WTC11 (cell line): ENCODE data around the gene EFNA5. TPM values are rescaled to one million over a fixed set of nuclear protein-coding genes. Genes with fewer than 3 reads are reported as not detected.

Experiments used
- ATAC-seq: fragments of 200-7000 bp; cut with Tn5 transposase; 2 replicates; pipeline ENCODE4 v1.10.0; 2021; ENCODE audit warnings: mild to moderate bottlenecking, moderate library complexity
- CTCF ChIA-PET: fragments of 300-600 bp; sonication (Branson Sonifier 250); formaldehyde crosslinking; loops from one replicate; lab custom pipeline; 2021; ENCODE audit warnings: antibody characterized with exemption; lab: Charles Lee
- POLR2A ChIA-PET: fragments of 350-600 bp; sonication (Branson Sonifier 250); formaldehyde crosslinking; loops from one replicate; lab custom pipeline; 2021; ENCODE audit warnings: antibody characterized with exemption; lab: Charles Lee
- DNase-seq: peaks from one replicate; pipeline ENCODE4 v3.0.0; 2021; ENCODE audit warnings: low spot score
- H3K27ac Mint-ChIP-seq: 2 replicates; pipeline ENCODE4 v1.8.0; 2021; ENCODE audit warnings: mixed read lengths
- H3K27me3 Mint-ChIP-seq: 2 replicates; pipeline ENCODE4 v1.8.0; 2021; ENCODE audit warnings: low read depth, mild to moderate bottlenecking, moderate library complexity, mixed read lengths
- H3K36me3 Mint-ChIP-seq: 2 replicates; pipeline ENCODE4 v1.8.0; 2021; ENCODE audit warnings: mixed read lengths
- H3K4me1 Mint-ChIP-seq: 2 replicates; pipeline ENCODE4 v1.8.0; 2022; ENCODE audit warnings: mixed read lengths
- H3K4me3 Mint-ChIP-seq: 2 replicates; pipeline ENCODE4 v1.8.0; 2021; ENCODE audit warnings: mild to moderate bottlenecking, moderate library complexity, mixed read lengths
- H3K9me3 Mint-ChIP-seq: 2 replicates; pipeline ENCODE4 v1.8.0; 2021; ENCODE audit warnings: mixed read lengths
- ATF2 ChIP-seq: sonication (generic); formaldehyde crosslinking; IDR thresholded peaks from 2 replicates; pipeline ENCODE4 v1.8.1; 2022; ENCODE audit warnings: low read depth, missing genetic modification reagents, borderline replicate concordance
- CREB1 ChIP-seq: sonication (generic); formaldehyde crosslinking; IDR thresholded peaks from 2 replicates; pipeline ENCODE4 v1.8.0; 2023; ENCODE audit warnings: mild to moderate bottlenecking, missing genetic modification reagents
- ERG ChIP-seq: fragments of 250-450 bp; sonication (Bioruptor Pico); IDR thresholded peaks from 2 replicates; pipeline ENCODE4 v1.8.0; 2021; ENCODE audit warnings: mild to moderate bottlenecking
- ESRRA ChIP-seq: sonication (generic); formaldehyde crosslinking; IDR thresholded peaks from 2 replicates; pipeline ENCODE4 v1.8.1; 2022; ENCODE audit warnings: mild to moderate bottlenecking, missing genetic modification reagents, borderline replicate concordance
- ETV6 ChIP-seq: sonication (generic); formaldehyde crosslinking; IDR thresholded peaks from 2 replicates; pipeline ENCODE4 v1.8.1; 2022; ENCODE audit warnings: mild to moderate bottlenecking, missing genetic modification reagents
- FOXJ3 ChIP-seq: sonication (generic); formaldehyde crosslinking; IDR thresholded peaks from 2 replicates; pipeline ENCODE4 v1.9.0; 2021; ENCODE audit warnings: missing genetic modification reagents, mild to moderate bottlenecking, borderline replicate concordance
- HMGA2 ChIP-seq: fragments of 250-450 bp; sonication (Bioruptor Pico); IDR thresholded peaks from 2 replicates; pipeline ENCODE4 v1.4.0; 2021; ENCODE audit warnings: mild to moderate bottlenecking, moderate library complexity
- JAZF1 ChIP-seq: fragments of 250-450 bp; sonication (Bioruptor Pico); IDR thresholded peaks from 2 replicates; pipeline ENCODE4 v1.9.0; 2021; ENCODE audit warnings: moderate library complexity, mild to moderate bottlenecking, inconsistent platforms
- PRRX2 ChIP-seq: fragments of 250-450 bp; sonication (Bioruptor Pico); IDR thresholded peaks from 2 replicates; pipeline ENCODE4 v1.8.0; 2021; ENCODE audit warnings: mild to moderate bottlenecking
- SMAD4 ChIP-seq: sonication (generic); formaldehyde crosslinking; IDR thresholded peaks from 2 replicates; pipeline ENCODE4 v1.8.0; 2022; ENCODE audit warnings: mild to moderate bottlenecking, missing genetic modification reagents
- SOX15 ChIP-seq: fragments of 250-450 bp; sonication (Bioruptor Pico); IDR thresholded peaks from 2 replicates; pipeline ENCODE4 v1.9.0; 2021; ENCODE audit warnings: mild to moderate bottlenecking
- SP1 ChIP-seq: sonication (generic); formaldehyde crosslinking; conservative IDR thresholded peaks from 2 replicates; pipeline ENCODE4 v1.8.1; 2022; ENCODE audit warnings: missing genetic modification reagents
- TEAD4 ChIP-seq: sonication (generic); formaldehyde crosslinking; IDR thresholded peaks from 2 replicates; pipeline ENCODE4 v1.8.0; 2022; ENCODE audit warnings: mild to moderate bottlenecking, missing genetic modification reagents
- TP53 ChIP-seq: sonication (generic); formaldehyde crosslinking; IDR thresholded peaks from 2 replicates; pipeline ENCODE4 v1.8.1; 2023; ENCODE audit warnings: mild to moderate bottlenecking, missing genetic modification reagents
- USF1 ChIP-seq: sonication (generic); formaldehyde crosslinking; IDR thresholded peaks from 2 replicates; pipeline ENCODE4 v1.8.0; 2022; ENCODE audit warnings: mild to moderate bottlenecking, missing genetic modification reagents
- ZBTB21 ChIP-seq: sonication (generic); formaldehyde crosslinking; IDR thresholded peaks from 2 replicates; pipeline ENCODE4 v1.8.1; 2023; ENCODE audit warnings: mild to moderate bottlenecking, missing genetic modification reagents, borderline replicate concordance
- ZNF121 ChIP-seq: sonication (generic); formaldehyde crosslinking; IDR thresholded peaks from 2 replicates; pipeline ENCODE4 v1.8.0; 2023; ENCODE audit warnings: missing genetic modification reagents
- ZNF317 ChIP-seq: sonication (generic); formaldehyde crosslinking; IDR thresholded peaks from 2 replicates; pipeline ENCODE4 v1.8.1; 2023; ENCODE audit warnings: low read depth, mild to moderate bottlenecking, moderate library complexity, missing genetic modification reagents, borderline replicate concordance
- ZNF423 ChIP-seq: fragments of 250-450 bp; sonication (Bioruptor Pico); IDR thresholded peaks from 2 replicates; pipeline ENCODE4 v2.1.2; 2022; ENCODE audit warnings: mild to moderate bottlenecking, moderate library complexity
- ZSCAN18 ChIP-seq: fragments of 250-450 bp; sonication (Bioruptor Pico); IDR thresholded peaks from 2 replicates; pipeline ENCODE4 v2.1.2; 2022; ENCODE audit warnings: mild to moderate bottlenecking, moderate library complexity
- total RNA-seq: library from RNA; stranded (reverse); gene quantifications from 3 replicates; pipeline ENCODE4 v1.2.3, GENCODE V29; 2021
- TF ChIP-seq, protein P1 (sequence below): sonication (generic); formaldehyde crosslinking; IDR thresholded peaks from 2 replicates; pipeline ENCODE4 v1.8.0; 2023; ENCODE audit warnings: missing genetic modification reagents, mild to moderate bottlenecking, borderline replicate concordance
- TF ChIP-seq, protein P2 (sequence below): sonication (generic); formaldehyde crosslinking; IDR thresholded peaks from 2 replicates; pipeline ENCODE4 v1.8.1; 2023; ENCODE audit warnings: mild to moderate bottlenecking, missing genetic modification reagents

The EFNA5 gene
- total RNA-seq, 1 experiment from 2014 or later: 17.4 TPM

- ChIA-PET CTCF (interaction anchor here (1.1 kb wide), 1 partner anchor 9 kb away, joined by 3 read pairs; no protein-coding TSS in a partner anchor), POLR2A (no interaction called here)
- ATAC-seq (no peak), DNase-seq (no peak)
- H3K9me3 Mint-ChIP-seq: peaks cover 18% of the 10 kb centered on the region
- H3K36me3 Mint-ChIP-seq: peaks cover 7% of the 10 kb centered on the region
- peak overlapping the region; percentile 37; the same call in 1 of the 2 replicates for H3K27ac Mint-ChIP-seq
- no peak overlapping the region; the same call in 1 of the 2 replicates for H3K4me3 Mint-ChIP-seq
- peaks cover 13% of the 10 kb centered on the region for H3K4me1 Mint-ChIP-seq
- H3K27me3 Mint-ChIP-seq: no peaks in the 10 kb centered on the region
- TF ChIP-seq ZNF423 (CRISPR knock-in tag) (no peak), ZNF317 (no peak), ZSCAN18 (no peak), TEAD4 (CRISPR knock-in tag) (no peak), CREB1 (CRISPR knock-in tag) (no peak), SP1 (no peak), JAZF1 (CRISPR knock-in tag) (no peak), TP53 (CRISPR knock-in tag) (no peak), ERG (CRISPR knock-in tag) (no peak), ZBTB21 (CRISPR knock-in tag) (no peak)
- TF ChIP-seq, protein P1, sequence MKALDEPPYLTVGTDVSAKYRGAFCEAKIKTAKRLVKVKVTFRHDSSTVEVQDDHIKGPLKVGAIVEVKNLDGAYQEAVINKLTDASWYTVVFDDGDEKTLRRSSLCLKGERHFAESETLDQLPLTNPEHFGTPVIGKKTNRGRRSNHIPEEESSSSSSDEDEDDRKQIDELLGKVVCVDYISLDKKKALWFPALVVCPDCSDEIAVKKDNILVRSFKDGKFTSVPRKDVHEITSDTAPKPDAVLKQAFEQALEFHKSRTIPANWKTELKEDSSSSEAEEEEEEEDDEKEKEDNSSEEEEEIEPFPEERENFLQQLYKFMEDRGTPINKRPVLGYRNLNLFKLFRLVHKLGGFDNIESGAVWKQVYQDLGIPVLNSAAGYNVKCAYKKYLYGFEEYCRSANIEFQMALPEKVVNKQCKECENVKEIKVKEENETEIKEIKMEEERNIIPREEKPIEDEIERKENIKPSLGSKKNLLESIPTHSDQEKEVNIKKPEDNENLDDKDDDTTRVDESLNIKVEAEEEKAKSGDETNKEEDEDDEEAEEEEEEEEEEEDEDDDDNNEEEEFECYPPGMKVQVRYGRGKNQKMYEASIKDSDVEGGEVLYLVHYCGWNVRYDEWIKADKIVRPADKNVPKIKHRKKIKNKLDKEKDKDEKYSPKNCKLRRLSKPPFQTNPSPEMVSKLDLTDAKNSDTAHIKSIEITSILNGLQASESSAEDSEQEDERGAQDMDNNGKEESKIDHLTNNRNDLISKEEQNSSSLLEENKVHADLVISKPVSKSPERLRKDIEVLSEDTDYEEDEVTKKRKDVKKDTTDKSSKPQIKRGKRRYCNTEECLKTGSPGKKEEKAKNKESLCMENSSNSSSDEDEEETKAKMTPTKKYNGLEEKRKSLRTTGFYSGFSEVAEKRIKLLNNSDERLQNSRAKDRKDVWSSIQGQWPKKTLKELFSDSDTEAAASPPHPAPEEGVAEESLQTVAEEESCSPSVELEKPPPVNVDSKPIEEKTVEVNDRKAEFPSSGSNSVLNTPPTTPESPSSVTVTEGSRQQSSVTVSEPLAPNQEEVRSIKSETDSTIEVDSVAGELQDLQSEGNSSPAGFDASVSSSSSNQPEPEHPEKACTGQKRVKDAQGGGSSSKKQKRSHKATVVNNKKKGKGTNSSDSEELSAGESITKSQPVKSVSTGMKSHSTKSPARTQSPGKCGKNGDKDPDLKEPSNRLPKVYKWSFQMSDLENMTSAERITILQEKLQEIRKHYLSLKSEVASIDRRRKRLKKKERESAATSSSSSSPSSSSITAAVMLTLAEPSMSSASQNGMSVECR (CRISPR knock-in tag): no peak
Measured at GRCh38 chr5:107705402-107706014, 34.8 kb upstream of the EFNA5 start.

GRCh38 chr5:107704681-107705401 is 34.1 kb upstream of the EFNA5 start:
- H3K4me3 Mint-ChIP-seq: no peak overlapping the region
- ChIA-PET CTCF (interaction anchor here (1.1 kb wide), 1 partner anchor 8 kb away, joined by 3 read pairs; no protein-coding TSS in a partner anchor), POLR2A (no interaction called here)
- peaks cover 14% of the 10 kb centered on the region for H3K9me3 Mint-ChIP-seq
- H3K27ac Mint-ChIP-seq: no peak overlapping the region
- ATAC-seq: peak; percentile 80
- TF ChIP-seq ETV6 (CRISPR knock-in tag): no peak
- TF ChIP-seq SOX15 (CRISPR knock-in tag): no peak
- no peak for TF ChIP-seq USF1 (CRISPR knock-in tag)
- no peak for TF ChIP-seq ZNF121 (CRISPR knock-in tag)
- no peak for TF ChIP-seq ATF2 (CRISPR knock-in tag)
- no peak for TF ChIP-seq FOXJ3
- TF ChIP-seq, protein P2, sequence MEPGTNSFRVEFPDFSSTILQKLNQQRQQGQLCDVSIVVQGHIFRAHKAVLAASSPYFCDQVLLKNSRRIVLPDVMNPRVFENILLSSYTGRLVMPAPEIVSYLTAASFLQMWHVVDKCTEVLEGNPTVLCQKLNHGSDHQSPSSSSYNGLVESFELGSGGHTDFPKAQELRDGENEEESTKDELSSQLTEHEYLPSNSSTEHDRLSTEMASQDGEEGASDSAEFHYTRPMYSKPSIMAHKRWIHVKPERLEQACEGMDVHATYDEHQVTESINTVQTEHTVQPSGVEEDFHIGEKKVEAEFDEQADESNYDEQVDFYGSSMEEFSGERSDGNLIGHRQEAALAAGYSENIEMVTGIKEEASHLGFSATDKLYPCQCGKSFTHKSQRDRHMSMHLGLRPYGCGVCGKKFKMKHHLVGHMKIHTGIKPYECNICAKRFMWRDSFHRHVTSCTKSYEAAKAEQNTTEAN: no peak
- TF ChIP-seq ESRRA (CRISPR knock-in tag): no peak
- no peak for TF ChIP-seq SP1
- no peak for TF ChIP-seq HMGA2 (CRISPR knock-in tag)
- TF ChIP-seq PRRX2 (CRISPR knock-in tag): no peak
- TF ChIP-seq SMAD4: no peak
- peaks cover 13% of the 10 kb centered on the region for H3K4me1 Mint-ChIP-seq
- no peaks in the 10 kb centered on the region for H3K27me3 Mint-ChIP-seq
- H3K36me3 Mint-ChIP-seq: peaks cover 7% of the 10 kb centered on the region
- DNase-seq: no peak
